Activated B cell treated with CpG ODN at 0.5 μM for 24 hours (primary cell): ENCODE data around the gene SMIM1. TPM values are rescaled to one million over a fixed set of nuclear protein-coding genes. Genes with fewer than 3 reads are reported as not detected.

ENCODE experiments used
- ATAC-seq: fragments of 200-7000 bp; cut with Tn5 transposase; one replicate; pipeline ENCODE4 v1.10.0; 2021; ENCODE audit warnings: low read depth, mild to moderate bottlenecking, moderate library complexity
- CTCF ChIA-PET: fragments of 350-600 bp; sonication (Branson Sonifier 250); formaldehyde crosslinking; loops from one replicate; lab custom pipeline; 2021; ENCODE audit warnings: antibody characterized with exemption; lab: Charles Lee
- POLR2A ChIA-PET: fragments of 350-600 bp; sonication (Branson Sonifier 250); formaldehyde crosslinking; loops from one replicate; lab custom pipeline; 2021; ENCODE audit warnings: antibody characterized with exemption; lab: Charles Lee
- DNase-seq: peaks from one replicate; pipeline ENCODE4 v3.0.0; 2022
- H3K27ac Mint-ChIP-seq: one replicate; pipeline ENCODE4 v1.8.0; 2020; ENCODE audit warnings: mixed read lengths
- H3K27me3 Mint-ChIP-seq: one replicate; pipeline ENCODE4 v1.8.0; 2021; ENCODE audit warnings: mixed read lengths
- H3K36me3 Mint-ChIP-seq: one replicate; pipeline ENCODE4 v1.8.0; 2021; ENCODE audit warnings: low read depth, mixed read lengths
- H3K4me1 Mint-ChIP-seq: one replicate; pipeline ENCODE4 v1.8.0; 2021; ENCODE audit warnings: mixed read lengths
- H3K4me3 Mint-ChIP-seq: one replicate; pipeline ENCODE4 v1.8.0; 2020; ENCODE audit warnings: mild to moderate bottlenecking, mixed read lengths
- H3K9me3 Mint-ChIP-seq: one replicate; pipeline ENCODE4 v1.8.0; 2020; ENCODE audit warnings: mixed read lengths
- intact Hi-C: fragments of 100-400 bp; cut with micrococcal nuclease; formaldehyde crosslinking; loops from one replicate; pipeline ENCODE4 v1.15.1; 2024
- total RNA-seq: library from RNA; stranded (reverse); gene quantifications from 2 replicates; pipeline ENCODE4 v1.2.3, GENCODE V29; 2022
- TF ChIP-seq, protein P1 (sequence below): fragments of 200-600 bp; IDR thresholded peaks from one replicate; pipeline ENCODE4 v1.8.0; 2022; ENCODE audit warnings: antibody characterized with exemption, mild to moderate bottlenecking

Gene SMIM1
- total RNA-seq, 1 donor from 2014 or later: 3.8 TPM

DNA sequence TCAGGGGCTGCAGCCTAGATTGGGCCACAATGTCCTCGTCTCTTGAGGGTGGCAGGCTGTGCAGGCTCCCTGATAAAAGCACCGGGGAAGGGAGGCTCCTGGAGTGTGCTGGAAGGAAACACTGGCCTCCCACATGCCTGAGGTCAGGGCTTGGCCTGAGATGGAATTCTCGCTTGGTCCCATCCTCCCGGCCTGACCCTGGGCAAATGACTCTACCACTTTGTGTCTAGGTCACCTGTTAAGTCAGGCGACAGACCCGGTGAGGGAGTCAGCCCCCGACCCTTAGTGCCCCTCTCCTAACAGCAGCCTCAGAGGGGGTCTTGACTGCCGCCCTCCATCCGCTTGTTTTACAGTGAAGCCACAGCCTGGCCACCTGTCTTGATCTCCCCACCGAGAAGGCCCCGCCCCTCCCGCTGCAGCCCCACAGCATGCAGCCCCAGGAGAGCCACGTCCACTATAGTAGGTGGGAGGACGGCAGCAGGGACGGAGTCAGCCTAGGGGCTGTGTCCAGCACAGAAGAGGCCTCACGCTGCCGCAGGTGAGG, 2.5 kb downstream of the SMIM1 start:
- ChIA-PET CTCF (interaction anchor here (1.6 kb wide), 1 partner anchor 21 kb away, joined by 7 read pairs; the partner anchor contains the start of gene LRRC47), POLR2A (interaction anchor here (1.6 kb wide), 1 partner anchor 21 kb away, joined by 7 read pairs; the partner anchor contains the start of gene LRRC47)
- Mint-ChIP-seq H3K4me3 (no peak overlapping the region), H3K27me3 (no peaks in the 10 kb centered on the region), H3K27ac (no peak overlapping the region), H3K9me3 (no peaks in the 10 kb centered on the region), H3K36me3 (peaks cover 10% of the 10 kb centered on the region), H3K4me1 (peaks cover 18% of the 10 kb centered on the region)
- ATAC-seq: no peak
- no peak for DNase-seq
- TF ChIP-seq, protein P1, sequence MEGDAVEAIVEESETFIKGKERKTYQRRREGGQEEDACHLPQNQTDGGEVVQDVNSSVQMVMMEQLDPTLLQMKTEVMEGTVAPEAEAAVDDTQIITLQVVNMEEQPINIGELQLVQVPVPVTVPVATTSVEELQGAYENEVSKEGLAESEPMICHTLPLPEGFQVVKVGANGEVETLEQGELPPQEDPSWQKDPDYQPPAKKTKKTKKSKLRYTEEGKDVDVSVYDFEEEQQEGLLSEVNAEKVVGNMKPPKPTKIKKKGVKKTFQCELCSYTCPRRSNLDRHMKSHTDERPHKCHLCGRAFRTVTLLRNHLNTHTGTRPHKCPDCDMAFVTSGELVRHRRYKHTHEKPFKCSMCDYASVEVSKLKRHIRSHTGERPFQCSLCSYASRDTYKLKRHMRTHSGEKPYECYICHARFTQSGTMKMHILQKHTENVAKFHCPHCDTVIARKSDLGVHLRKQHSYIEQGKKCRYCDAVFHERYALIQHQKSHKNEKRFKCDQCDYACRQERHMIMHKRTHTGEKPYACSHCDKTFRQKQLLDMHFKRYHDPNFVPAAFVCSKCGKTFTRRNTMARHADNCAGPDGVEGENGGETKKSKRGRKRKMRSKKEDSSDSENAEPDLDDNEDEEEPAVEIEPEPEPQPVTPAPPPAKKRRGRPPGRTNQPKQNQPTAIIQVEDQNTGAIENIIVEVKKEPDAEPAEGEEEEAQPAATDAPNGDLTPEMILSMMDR: no peak
- intact Hi-C loops: no loop called here

- ChIA-PET POLR2A (no interaction called here), CTCF (interaction anchor here (0.7 to 1.6 kb wide), 3 partner anchors 9 to 26 kb away, joined by 3 to 7 read pairs (median 7); partner anchors contain the start of gene LRRC47)
- DNase-seq (no peak), ATAC-seq (peak; percentile 10)
- TF ChIP-seq, protein P1: no peak
- H3K36me3 Mint-ChIP-seq: peaks cover 17% of the 10 kb centered on the region
- H3K27ac Mint-ChIP-seq: no peak overlapping the region
- peak overlapping the region; percentile 15 for H3K4me3 Mint-ChIP-seq
- H3K27me3 Mint-ChIP-seq: no peaks in the 10 kb centered on the region
- intact Hi-C loops: no loop called here
- peaks cover 18% of the 10 kb centered on the region for H3K4me1 Mint-ChIP-seq
- H3K9me3 Mint-ChIP-seq: no peaks in the 10 kb centered on the region
Measured at GRCh38 chr1:3775490-3776230, 3.1 kb downstream of the SMIM1 start.

DNA sequence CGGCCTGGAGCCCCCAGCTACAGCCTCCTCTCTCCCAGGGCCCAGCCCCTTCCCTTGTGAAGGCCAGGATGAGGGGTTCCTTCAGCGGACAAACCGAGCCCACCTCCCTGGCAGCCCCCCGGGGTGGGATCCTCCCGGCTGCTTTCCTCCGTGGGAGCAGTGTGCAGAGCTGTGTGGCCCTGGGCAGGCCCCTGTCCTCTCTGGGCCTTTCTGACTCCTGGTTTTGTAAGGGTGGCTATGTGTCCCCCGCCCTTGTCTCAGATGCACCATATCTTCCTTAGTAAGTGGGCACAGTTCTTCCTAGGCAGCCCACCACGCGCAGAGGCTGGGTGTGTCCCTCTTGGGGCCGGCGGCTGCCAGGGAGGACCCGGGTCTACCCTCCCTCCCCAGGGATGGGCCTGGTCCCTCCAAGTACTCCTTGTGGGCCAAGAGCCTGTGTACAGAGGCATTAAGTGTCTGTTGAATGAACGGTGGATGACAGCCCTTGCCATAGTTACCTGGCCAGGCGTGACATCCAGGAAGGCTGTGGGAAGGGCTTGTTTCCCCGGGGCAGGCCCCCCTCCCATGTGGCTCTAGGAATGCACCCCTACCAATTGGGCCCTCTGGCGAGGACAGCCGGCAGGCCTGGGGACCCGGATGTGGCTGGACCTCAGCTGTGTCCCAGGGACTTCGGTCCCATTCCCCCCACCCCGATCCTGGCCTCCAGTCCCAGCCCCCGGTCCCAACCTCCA, 3.8 kb downstream of the SMIM1 start:
- H3K4me3 Mint-ChIP-seq: no peak overlapping the region
- H3K36me3 Mint-ChIP-seq: peaks cover 24% of the 10 kb centered on the region
- ChIA-PET CTCF (interaction anchor here (0.7 to 1.6 kb wide), 3 partner anchors 10 to 25 kb away, joined by 3 to 7 read pairs (median 7); partner anchors contain the start of gene LRRC47), POLR2A (no interaction called here)
- H3K27ac Mint-ChIP-seq: no peak overlapping the region
- TF ChIP-seq, protein P1: no peak
- intact Hi-C loops: no loop called here
- ATAC-seq (no peak), DNase-seq (no peak)
- no peaks in the 10 kb centered on the region for H3K27me3 Mint-ChIP-seq
- H3K9me3 Mint-ChIP-seq: no peaks in the 10 kb centered on the region
- H3K4me1 Mint-ChIP-seq: peaks cover 15% of the 10 kb centered on the region

DNA sequence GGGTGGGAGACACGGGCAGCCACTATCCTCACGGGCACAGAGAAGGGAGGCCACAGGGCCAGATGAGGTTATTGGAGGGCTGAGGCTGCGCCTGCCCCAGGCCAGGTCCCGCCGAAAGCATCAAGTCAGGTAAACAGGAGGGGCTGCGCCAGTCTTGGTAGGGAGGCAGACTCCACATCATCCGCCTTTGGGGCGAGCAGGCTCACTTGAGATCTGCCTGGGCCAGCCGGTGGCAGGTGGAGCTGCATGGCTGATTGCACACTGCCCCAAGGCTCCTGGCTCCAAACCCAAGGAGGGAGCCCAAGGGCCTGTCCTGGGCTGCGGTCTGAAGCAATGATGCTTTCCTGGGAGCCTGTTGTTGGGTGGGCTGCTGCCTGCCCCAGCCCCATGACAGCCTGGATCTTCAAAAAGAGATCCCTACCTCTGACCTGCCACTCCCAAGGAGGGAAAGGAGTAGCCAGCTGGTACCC, 4.6 kb downstream of the SMIM1 start:
- no peaks in the 10 kb centered on the region for H3K27me3 Mint-ChIP-seq
- no peak overlapping the region for H3K27ac Mint-ChIP-seq
- DNase-seq (no peak), ATAC-seq (no peak)
- no peaks in the 10 kb centered on the region for H3K9me3 Mint-ChIP-seq
- peaks cover 11% of the 10 kb centered on the region for H3K4me1 Mint-ChIP-seq
- CTCF ChIA-PET: no interaction called here
- POLR2A ChIA-PET: no interaction called here
- TF ChIP-seq, protein P1: no peak
- intact Hi-C loops: no loop called here
- peaks cover 31% of the 10 kb centered on the region for H3K36me3 Mint-ChIP-seq
- H3K4me3 Mint-ChIP-seq: no peak overlapping the region
